Neural crest cell (in vitro differentiated cells): ENCODE measurements around the gene CAMK4. TPM values are rescaled to one million over a fixed set of nuclear protein-coding genes. Genes with fewer than 3 reads are reported as not detected.
A peak's percentile ranks its signal among the peaks of the same experiment; 100 is the strongest.

ENCODE experiments used
- DNase-seq: peaks from one replicate; pipeline ENCODE4 v3.0.0; 2021; ENCODE audit warnings: low read depth, mixed read lengths, low spot score
- H3K27ac Mint-ChIP-seq: one replicate; pipeline ENCODE4 v1.8.0; 2021; ENCODE audit warnings: mild to moderate bottlenecking, mixed read lengths; ENCODE audit not compliant: unreplicated experiment
- H3K27me3 Mint-ChIP-seq: 2 replicates; pipeline ENCODE4 v1.8.0; 2021; ENCODE audit warnings: low read depth, mild to moderate bottlenecking, mixed read lengths
- H3K36me3 Mint-ChIP-seq: 2 replicates; pipeline ENCODE4 v1.8.0; 2021; ENCODE audit warnings: low read depth, mild to moderate bottlenecking, mixed read lengths
- H3K4me1 Mint-ChIP-seq: 2 replicates; pipeline ENCODE4 v1.8.0; 2021; ENCODE audit warnings: mixed read lengths
- H3K4me3 Mint-ChIP-seq: one replicate; pipeline ENCODE4 v1.8.0; 2021; ENCODE audit warnings: mild to moderate bottlenecking, mixed read lengths
- H3K9me3 Mint-ChIP-seq: 2 replicates; pipeline ENCODE4 v1.8.0; 2021; ENCODE audit warnings: mixed read lengths
- total RNA-seq: library from RNA; stranded (reverse); gene quantifications from 2 replicates; pipeline ENCODE4 v1.2.1, GENCODE V29; 2021
- TF ChIP-seq, protein P1 (sequence below): fragments of 200-600 bp; sonication (generic); conservative IDR thresholded peaks from 2 replicates; pipeline ENCODE4 v1.5.0; 2021; ENCODE audit warnings: antibody characterized with exemption, mild to moderate bottlenecking

Gene CAMK4
- total RNA-seq, 1 donor from 2014 or later, result 9.4 TPM

DNA sequence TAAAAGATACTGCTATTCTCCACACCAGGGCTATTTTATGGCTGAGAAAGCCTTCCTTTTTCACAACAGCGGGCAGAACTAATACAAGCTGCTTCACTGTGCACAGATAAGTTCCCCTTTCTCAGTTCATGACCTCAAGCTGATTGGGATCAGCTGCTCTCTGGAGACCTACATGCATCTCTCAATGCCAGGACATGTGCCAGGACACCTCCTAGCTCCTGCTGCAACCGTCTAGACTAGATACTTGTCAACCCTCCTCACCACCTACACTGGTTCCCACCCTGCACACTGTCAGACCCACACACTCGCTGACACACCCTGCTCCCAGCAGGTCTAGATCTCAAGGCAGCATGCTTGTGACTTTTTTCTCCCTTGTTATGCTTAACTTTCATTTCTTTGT lies 248.4 kb downstream of the CAMK4 start:
- no peak overlapping the region for H3K4me3 Mint-ChIP-seq
- H3K36me3 Mint-ChIP-seq, result no peaks in the 10 kb centered on the region
- H3K9me3 Mint-ChIP-seq, result no peaks in the 10 kb centered on the region
- no peaks in the 10 kb centered on the region for H3K27me3 Mint-ChIP-seq
- H3K27ac Mint-ChIP-seq, result no peak overlapping the region
- no peak for DNase-seq
- TF ChIP-seq, protein P1, sequence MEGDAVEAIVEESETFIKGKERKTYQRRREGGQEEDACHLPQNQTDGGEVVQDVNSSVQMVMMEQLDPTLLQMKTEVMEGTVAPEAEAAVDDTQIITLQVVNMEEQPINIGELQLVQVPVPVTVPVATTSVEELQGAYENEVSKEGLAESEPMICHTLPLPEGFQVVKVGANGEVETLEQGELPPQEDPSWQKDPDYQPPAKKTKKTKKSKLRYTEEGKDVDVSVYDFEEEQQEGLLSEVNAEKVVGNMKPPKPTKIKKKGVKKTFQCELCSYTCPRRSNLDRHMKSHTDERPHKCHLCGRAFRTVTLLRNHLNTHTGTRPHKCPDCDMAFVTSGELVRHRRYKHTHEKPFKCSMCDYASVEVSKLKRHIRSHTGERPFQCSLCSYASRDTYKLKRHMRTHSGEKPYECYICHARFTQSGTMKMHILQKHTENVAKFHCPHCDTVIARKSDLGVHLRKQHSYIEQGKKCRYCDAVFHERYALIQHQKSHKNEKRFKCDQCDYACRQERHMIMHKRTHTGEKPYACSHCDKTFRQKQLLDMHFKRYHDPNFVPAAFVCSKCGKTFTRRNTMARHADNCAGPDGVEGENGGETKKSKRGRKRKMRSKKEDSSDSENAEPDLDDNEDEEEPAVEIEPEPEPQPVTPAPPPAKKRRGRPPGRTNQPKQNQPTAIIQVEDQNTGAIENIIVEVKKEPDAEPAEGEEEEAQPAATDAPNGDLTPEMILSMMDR, result no peak
- H3K4me1 Mint-ChIP-seq, result no peaks in the 10 kb centered on the region

DNA sequence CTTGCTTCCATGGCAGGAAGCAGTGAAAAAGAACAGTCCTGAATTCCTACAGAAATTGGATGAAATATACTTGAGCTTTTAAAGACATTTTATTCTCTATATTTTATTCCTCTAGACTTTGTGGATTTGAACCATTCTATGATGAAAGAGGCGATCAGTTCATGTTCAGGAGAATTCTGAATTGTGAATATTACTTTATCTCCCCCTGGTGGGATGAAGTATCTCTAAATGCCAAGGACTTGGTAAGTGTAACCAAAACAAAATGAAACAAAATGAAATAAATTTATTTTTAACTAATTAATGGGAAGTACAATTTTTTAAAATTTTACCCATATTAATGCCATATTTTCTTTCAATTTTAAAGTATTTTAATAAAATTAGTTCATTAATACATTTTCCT lies 254.1 kb downstream of the CAMK4 start:
- Mint-ChIP-seq H3K36me3 (no peaks in the 10 kb centered on the region), H3K27me3 (no peaks in the 10 kb centered on the region), H3K4me3 (no peak overlapping the region), H3K9me3 (no peaks in the 10 kb centered on the region), H3K4me1 (no peaks in the 10 kb centered on the region), H3K27ac (no peak overlapping the region)
- TF ChIP-seq, protein P1, result peak; percentile 52
- no peak for DNase-seq

DNA sequence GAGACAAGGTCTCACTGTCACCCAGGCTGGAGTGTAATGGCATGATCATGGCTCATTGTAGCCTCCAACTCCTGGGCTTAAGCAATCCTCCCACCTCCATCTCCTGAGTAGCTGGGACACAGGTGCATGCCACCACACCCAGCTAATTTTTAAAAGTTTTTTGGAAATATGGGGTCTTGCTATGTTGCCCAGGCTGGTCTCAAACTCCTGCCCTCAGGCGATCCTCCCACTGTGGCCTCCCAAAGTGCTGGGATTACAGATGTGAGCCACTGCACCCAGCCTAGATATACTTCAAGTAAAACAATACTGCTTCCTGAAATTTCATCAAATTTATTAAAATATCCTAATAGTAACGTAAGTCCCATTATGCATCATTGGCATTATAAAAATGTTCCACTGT lies 254.7 kb downstream of the CAMK4 start:
- Mint-ChIP-seq H3K4me3 (no peak overlapping the region), H3K36me3 (peaks cover under 1% of the 10 kb centered on the region), H3K4me1 (no peaks in the 10 kb centered on the region), H3K27ac (no peak overlapping the region), H3K27me3 (no peaks in the 10 kb centered on the region), H3K9me3 (no peaks in the 10 kb centered on the region)
- DNase-seq, result no peak
- TF ChIP-seq, protein P1, result no peak

DNA sequence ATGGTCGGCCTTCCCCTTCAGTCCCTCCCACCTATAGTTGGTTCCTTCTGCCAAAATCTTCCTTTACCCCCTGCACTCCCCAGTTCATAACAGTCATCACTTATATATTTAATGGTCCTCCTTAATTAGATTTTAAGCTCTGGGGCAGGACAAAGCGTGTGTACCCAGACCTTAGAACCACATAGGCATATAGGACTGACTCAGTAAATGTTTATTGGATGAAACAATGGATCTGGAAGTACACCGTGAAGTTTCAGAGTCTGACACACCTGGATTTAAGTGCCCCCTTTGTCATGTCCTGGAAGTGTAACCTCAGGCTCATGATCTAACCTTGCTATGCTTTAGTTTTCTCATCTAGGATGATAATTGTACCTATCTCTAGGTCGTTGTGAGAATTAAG lies 256.2 kb downstream of the CAMK4 start:
- Mint-ChIP-seq H3K4me3 (no peak overlapping the region), H3K27ac (no peak overlapping the region), H3K9me3 (no peaks in the 10 kb centered on the region), H3K27me3 (no peaks in the 10 kb centered on the region), H3K36me3 (peaks cover 3% of the 10 kb centered on the region), H3K4me1 (no peaks in the 10 kb centered on the region)
- TF ChIP-seq, protein P1, result no peak
- DNase-seq, result no peak

DNA sequence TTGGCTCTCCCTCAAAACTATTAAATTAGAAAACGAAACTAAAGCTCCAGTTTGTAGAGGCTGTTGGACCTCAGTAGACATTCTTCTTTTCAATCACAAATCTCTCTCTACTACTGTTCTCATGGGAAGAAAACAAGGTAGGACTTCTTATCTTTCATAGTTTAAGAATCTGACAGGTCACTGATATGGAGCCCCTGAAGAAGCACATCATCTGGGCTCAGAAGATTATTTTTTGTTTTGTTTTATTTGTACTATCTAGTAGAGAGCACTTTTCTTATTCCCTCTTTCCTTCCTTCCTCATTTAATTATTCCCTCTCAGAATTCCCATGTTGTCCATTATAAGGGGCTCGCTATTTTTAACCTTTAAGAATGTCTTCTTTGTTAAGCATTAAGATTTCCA lies 261.9 kb downstream of the CAMK4 start:
- Mint-ChIP-seq H3K27me3 (no peaks in the 10 kb centered on the region), H3K9me3 (no peaks in the 10 kb centered on the region), H3K36me3 (peaks cover 6% of the 10 kb centered on the region), H3K4me3 (no peak overlapping the region), H3K27ac (no peak overlapping the region), H3K4me1 (peaks cover 8% of the 10 kb centered on the region)
- TF ChIP-seq, protein P1, result no peak
- DNase-seq, result no peak

DNA sequence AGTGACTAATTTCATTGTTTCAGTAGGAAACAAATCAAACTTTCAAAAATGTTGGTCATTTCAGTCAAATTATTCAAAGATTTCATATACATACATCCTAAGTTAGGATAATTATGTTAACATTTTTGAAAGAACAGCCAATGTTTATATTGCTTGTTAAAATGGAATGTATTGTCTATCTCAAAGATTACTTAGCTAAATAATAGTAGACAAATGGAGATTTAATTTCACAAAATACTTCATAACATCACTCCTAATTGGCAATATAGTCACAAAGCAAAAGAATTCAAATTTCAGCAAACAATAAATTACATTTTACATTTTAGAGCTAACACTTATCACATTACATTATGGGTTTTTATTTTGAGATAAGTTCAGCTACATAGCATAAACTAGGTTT lies 262.7 kb downstream of the CAMK4 start:
- no peak overlapping the region for H3K27ac Mint-ChIP-seq
- no peak overlapping the region for H3K4me3 Mint-ChIP-seq
- no peak for DNase-seq
- H3K4me1 Mint-ChIP-seq, result peaks cover 8% of the 10 kb centered on the region
- H3K36me3 Mint-ChIP-seq, result peaks cover 6% of the 10 kb centered on the region
- H3K9me3 Mint-ChIP-seq, result no peaks in the 10 kb centered on the region
- no peaks in the 10 kb centered on the region for H3K27me3 Mint-ChIP-seq
- TF ChIP-seq, protein P1, result no peak
